K562 treated with DMSO at 1 percent for 12 hours (cell line): ENCODE data around the gene RBM3. TPM values are rescaled to one million over a fixed set of nuclear protein-coding genes. Genes with fewer than 3 reads are reported as not detected.

Experiments
- total RNA-seq: library from RNA; unstranded; fragments of 300-600 nt; gene quantifications from 2 replicates; pipeline ENCODE4 v1.2.3, GENCODE V29; 2022; ENCODE audit not compliant: insufficient read depth

Gene RBM3
- 63.3 and 112 TPM in 2 replicates for total RNA-seq

GRCh38 chrX:48574270-48575266 is at the start of gene RBM3:
Gene RBM3 (plus strand): TSS chrX:48574484. CDS start chrX:48575181, 697 bp downstream.

GRCh38 chrX:48539345-48540027 is 34.8 kb upstream of the RBM3 start, which contains the start of gene TBC1D25:
Gene TBC1D25 (plus strand): TSS chrX:48539714. CDS start chrX:48539798, 84 bp downstream.

GRCh38 chrX:48597353-48598264 is 23.3 kb downstream of the RBM3 start, which contains the start of gene WDR13:
Gene WDR13 (plus strand): TSS chrX:48597492. CDS start chrX:48597997, 505 bp downstream.

Other genes with a start within 250 kb of the RBM3 start
- gene SSX3, start 217.8 kb upstream of the RBM3 start, total RNA-seq = 38.7 and 53.8 TPM in 2 replicates
- gene SSX4, start 190.9 kb upstream of the RBM3 start, total RNA-seq = 11.9 TPM in 1 of 2 replicates, not detected in the other
- gene SSX4B, start 162.5 kb upstream of the RBM3 start, total RNA-seq = 11.9 and 31.6 TPM in 2 replicates
- gene SLC38A5, start 104.2 kb upstream of the RBM3 start, total RNA-seq = 22.5 and 26.1 TPM in 2 replicates
- gene FTSJ1, start 98.3 kb upstream of the RBM3 start, total RNA-seq = 45.8 and 46.9 TPM in 2 replicates
- 7.9 and 8.0 TPM in 2 replicates for gene PORCN, start 65.5 kb upstream of the RBM3 start, total RNA-seq
- gene EBP, start 52.7 kb upstream of the RBM3 start, total RNA-seq = 202 and 265 TPM in 2 replicates
- 5.4 and 10.4 TPM in 2 replicates for gene TBC1D25, start 34.8 kb upstream of the RBM3 start, total RNA-seq
- gene WDR13, start 23.0 kb downstream of the RBM3 start, total RNA-seq = 63.2 and 89.3 TPM in 2 replicates
- gene WAS, start 109.3 kb downstream of the RBM3 start, total RNA-seq = 9.4 and 21.6 TPM in 2 replicates
- gene SUV39H1, start 122.2 kb downstream of the RBM3 start, total RNA-seq = 26.2 and 35.7 TPM in 2 replicates
- 3.2 TPM in 1 of 2 replicates, not detected in the other for gene GLOD5, start 187.3 kb downstream of the RBM3 start, total RNA-seq
- gene GATA1, start 212.1 kb downstream of the RBM3 start, total RNA-seq = 100 and 117 TPM in 2 replicates
- 35.2 and 94.4 TPM in 2 replicates for gene HDAC6, start 227.6 kb downstream of the RBM3 start, total RNA-seq